ENCODE results near the gene EPHX1.

The EPHX1 gene

GRCh38 chr1:225861834-225862580 is 52.1 kb downstream of the EPHX1 start:
- no peaks in the 10 kb centered on the region for H3K9me3 ChIP-seq (ENCODE audit: severe bottlenecking)
- H3K36me3 ChIP-seq (ENCODE audit: low read depth) = no peaks in the 10 kb centered on the region
- H3K4me1 ChIP-seq (ENCODE audit: insufficient read depth, poor library complexity, severe bottlenecking) = no peaks in the 10 kb centered on the region
- H3K4me3 ChIP-seq (ENCODE audit: severe bottlenecking) = no peak overlapping the region
- DNase-seq (ENCODE audit: low spot score) (no peak), ATAC-seq (ENCODE audit: low read depth) (no peak)
- H3K27ac ChIP-seq (ENCODE audit: poor library complexity, severe bottlenecking) = no peak overlapping the region
- no peak for TF ChIP-seq CTCF (IDR thresholded peaks at IDR 0.05; ENCODE audit: poor library complexity, severe bottlenecking)
- H3K27me3 ChIP-seq (ENCODE audit: insufficient read depth, poor library complexity, severe bottlenecking) = no peaks in the 10 kb centered on the region

GRCh38 chr1:225862581-225862950 is 52.6 kb downstream of the EPHX1 start:
- Histone ChIP-seq H3K4me1 (ENCODE audit: insufficient read depth, poor library complexity, severe bottlenecking) (no peaks in the 10 kb centered on the region), H3K9me3 (ENCODE audit: severe bottlenecking) (no peaks in the 10 kb centered on the region), H3K36me3 (ENCODE audit: low read depth) (no peaks in the 10 kb centered on the region), H3K27me3 (ENCODE audit: insufficient read depth, poor library complexity, severe bottlenecking) (no peaks in the 10 kb centered on the region), H3K4me3 (ENCODE audit: severe bottlenecking) (no peak overlapping the region), H3K27ac (ENCODE audit: poor library complexity, severe bottlenecking) (no peak overlapping the region)
- DNase-seq (ENCODE audit: low spot score) (no peak), ATAC-seq (ENCODE audit: low read depth) (no peak)
- no peak for TF ChIP-seq CTCF (IDR thresholded peaks at IDR 0.05; ENCODE audit: poor library complexity, severe bottlenecking)

GRCh38 chr1:225863167-225863566 is 53.2 kb downstream of the EPHX1 start:
- no peaks in the 10 kb centered on the region for H3K4me1 ChIP-seq (ENCODE audit: insufficient read depth, poor library complexity, severe bottlenecking)
- no peak for TF ChIP-seq CTCF (IDR thresholded peaks at IDR 0.05; ENCODE audit: poor library complexity, severe bottlenecking)
- DNase-seq (ENCODE audit: low spot score) (no peak), ATAC-seq (ENCODE audit: low read depth) (no peak)
- H3K27ac ChIP-seq (ENCODE audit: poor library complexity, severe bottlenecking) = no peak overlapping the region
- no peaks in the 10 kb centered on the region for H3K9me3 ChIP-seq (ENCODE audit: severe bottlenecking)
- no peaks in the 10 kb centered on the region for H3K27me3 ChIP-seq (ENCODE audit: insufficient read depth, poor library complexity, severe bottlenecking)
- no peak overlapping the region for H3K4me3 ChIP-seq (ENCODE audit: severe bottlenecking)
- H3K36me3 ChIP-seq (ENCODE audit: low read depth) = no peaks in the 10 kb centered on the region

- DNase-seq (ENCODE audit: low spot score) = no peak
- no peak for TF ChIP-seq CTCF (IDR thresholded peaks at IDR 0.05; ENCODE audit: poor library complexity, severe bottlenecking)
- no peaks in the 10 kb centered on the region for H3K27me3 ChIP-seq (ENCODE audit: insufficient read depth, poor library complexity, severe bottlenecking)
- H3K27ac ChIP-seq (ENCODE audit: poor library complexity, severe bottlenecking) = no peak overlapping the region
- no peaks in the 10 kb centered on the region for H3K9me3 ChIP-seq (ENCODE audit: severe bottlenecking)
- no peaks in the 10 kb centered on the region for H3K4me1 ChIP-seq (ENCODE audit: insufficient read depth, poor library complexity, severe bottlenecking)
- no peak for ATAC-seq (ENCODE audit: low read depth)
- no peaks in the 10 kb centered on the region for H3K36me3 ChIP-seq (ENCODE audit: low read depth)
- H3K4me3 ChIP-seq (ENCODE audit: severe bottlenecking) = no peak overlapping the region
Observed at GRCh38 chr1:225865514-225865913, 55.6 kb downstream of the EPHX1 start.

- Histone ChIP-seq H3K36me3 (ENCODE audit: low read depth) (0 out of 2 replicates have a peak, but pooled peaks cover 3% of the 10 kb centered on the region), H3K27ac (ENCODE audit: poor library complexity, severe bottlenecking) (no peak overlapping the region)
Observed at GRCh38 chr1:225866061-225866837, 56.3 kb downstream of the EPHX1 start.

More at GRCh38 chr1:225866061-225866837, 56.3 kb downstream of the EPHX1 start:
- Histone ChIP-seq H3K9me3 (ENCODE audit: severe bottlenecking) (no peaks in the 10 kb centered on the region), H3K4me3 (ENCODE audit: severe bottlenecking) (no peak overlapping the region), H3K4me1 (ENCODE audit: insufficient read depth, poor library complexity, severe bottlenecking) (no peaks in the 10 kb centered on the region), H3K27me3 (ENCODE audit: insufficient read depth, poor library complexity, severe bottlenecking) (no peaks in the 10 kb centered on the region)
- no peak for DNase-seq (ENCODE audit: low spot score)
- TF ChIP-seq CTCF (IDR thresholded peaks at IDR 0.05; ENCODE audit: poor library complexity, severe bottlenecking) = no peak
- ATAC-seq (ENCODE audit: low read depth) = no peak
